Umbilical cord (tissue), 1 donor: ENCODE measurements around the gene NRK. TPM values are rescaled to one million over a fixed set of nuclear protein-coding genes. Genes with fewer than 3 reads are reported as not detected.

Experiments
- total RNA-seq: library from RNA; depleted of rRNA; stranded (reverse); fragments of >200 nt; gene quantifications from one replicate; pipeline ENCODE4 v1.2.3, GENCODE V29; 2014; ENCODE audit warnings: low replicate concordance; ENCODE audit not compliant: insufficient read depth

NRK gene
- total RNA-seq, 1 donor from 2014 or later: 2.4 TPM

Other genes with a start within 250 kb of the NRK start
- 0.24 TPM for gene SERPINA7, start 216.2 kb downstream of the NRK start, total RNA-seq